GM23338 (cell line): ENCODE results near the gene F11R. TPM values are rescaled to one million over a fixed set of nuclear protein-coding genes. Genes with fewer than 3 reads are reported as not detected.
"Not testable (repeated sequence)": the region's sequence is repeated elsewhere in the genome, so short reads cannot be mapped to it uniquely, and the experiment has no call there.

Experiments used
- ATAC-seq: fragments of 200-7000 bp; cut with Tn5 transposase; 3 replicates; pipeline ENCODE4 v1.9.1; 2020
- DNase-seq: peaks from one replicate; pipeline ENCODE4 v3.0.0-alpha.2; 2015; ENCODE audit warnings: low spot score
- H2AFZ ChIP-seq: fragments of 200-600 bp; sonication (generic); 2 replicates; pipeline ENCODE4 v1.8.0; 2016; ENCODE audit warnings: antibody characterized with exemption, mild to moderate bottlenecking, moderate library complexity
- H3F3A ChIP-seq: fragments of 200-600 bp; sonication (generic); replicated peaks from 2 replicates; pipeline ENCODE4 v1.8.0; 2017; ENCODE audit warnings: antibody characterized with exemption, mixed run types, low read depth
- H3K27ac ChIP-seq: fragments of 200-600 bp; sonication (generic); 2 replicates; pipeline ENCODE4 v1.6.1; 2016; ENCODE audit warnings: low read depth
- H3K27me3 ChIP-seq: fragments of 200-600 bp; sonication (generic); 2 replicates; pipeline ENCODE4 v1.8.0; 2016; ENCODE audit warnings: mild to moderate bottlenecking, mixed run types, moderate library complexity; ENCODE audit not compliant: insufficient read depth
- H3K36me3 ChIP-seq: fragments of 200-600 bp; sonication (generic); 2 replicates; pipeline ENCODE4 v1.8.0; 2016; ENCODE audit warnings: mild to moderate bottlenecking; ENCODE audit not compliant: insufficient read depth
- H3K4me1 ChIP-seq: fragments of 200-600 bp; sonication (generic); 2 replicates; pipeline ENCODE4 v1.8.0; 2016; ENCODE audit warnings: mild to moderate bottlenecking, moderate library complexity; ENCODE audit not compliant: insufficient read depth
- H3K4me2 ChIP-seq: fragments of 200-600 bp; sonication (generic); 2 replicates; pipeline ENCODE4 v1.7.1; 2017; ENCODE audit warnings: mixed run types
- H3K4me3 ChIP-seq: fragments of 200-600 bp; sonication (generic); 2 replicates; pipeline ENCODE4 v1.6.1; 2016; ENCODE audit warnings: mixed run types
- H3K79me2 ChIP-seq: fragments of 200-600 bp; sonication (generic); replicated peaks from 2 replicates; pipeline ENCODE4 v1.8.0; 2017; ENCODE audit warnings: mild to moderate bottlenecking; ENCODE audit not compliant: insufficient read depth
- H3K9me2 ChIP-seq: fragments of 200-600 bp; sonication (generic); 2 replicates; pipeline ENCODE4 v1.8.0; 2017; ENCODE audit not compliant: insufficient read depth
- H4K20me1 ChIP-seq: fragments of 200-600 bp; sonication (generic); replicated peaks from 2 replicates; pipeline ENCODE4 v1.8.0; 2017; ENCODE audit warnings: mild to moderate bottlenecking; ENCODE audit not compliant: insufficient read depth
- H3K27ac Mint-ChIP-seq: 2 replicates; pipeline ENCODE4 v1.8.0; 2020; ENCODE audit warnings: inconsistent platforms, mild to moderate bottlenecking, moderate library complexity, mixed read lengths
- H3K27me3 Mint-ChIP-seq: 3 replicates; pipeline ENCODE4 v1.8.0; 2022; ENCODE audit warnings: low read depth, mild to moderate bottlenecking, moderate library complexity, mixed read lengths, inconsistent platforms; ENCODE audit not compliant: insufficient read depth, poor library complexity
- H3K36me3 Mint-ChIP-seq: 3 replicates; pipeline ENCODE4 v1.8.0; 2021; ENCODE audit warnings: low read depth, mild to moderate bottlenecking, inconsistent platforms, moderate library complexity, mixed read lengths
- H3K4me1 Mint-ChIP-seq: 3 replicates; pipeline ENCODE4 v1.8.0; 2020; ENCODE audit warnings: mild to moderate bottlenecking, inconsistent platforms, mixed read lengths
- H3K4me3 Mint-ChIP-seq: 3 replicates; pipeline ENCODE4 v1.8.0; 2021; ENCODE audit warnings: moderate library complexity, mild to moderate bottlenecking, inconsistent platforms, mixed read lengths
- H3K9me3 Mint-ChIP-seq: 3 replicates; pipeline ENCODE4 v1.8.0; 2020; ENCODE audit warnings: moderate library complexity, mild to moderate bottlenecking, inconsistent platforms, mixed read lengths
- CREB1 ChIP-seq: fragments of 250-450 bp; sonication (Bioruptor Pico); IDR thresholded peaks from 2 replicates; pipeline ENCODE4 v1.5.0; 2020; ENCODE audit warnings: low read depth, mild to moderate bottlenecking, moderate library complexity
- EZH2 ChIP-seq: fragments of 200-600 bp; sonication (generic); IDR thresholded peaks from one replicate; pipeline ENCODE4 v1.8.0; 2017; ENCODE audit warnings: antibody characterized with exemption, mild to moderate bottlenecking, low read depth; ENCODE audit not compliant: unreplicated experiment
- JUNB ChIP-seq: IDR thresholded peaks from one replicate; pipeline ENCODE4 v1.6.1; 2016; ENCODE audit warnings: antibody characterized with exemption; ENCODE audit not compliant: unreplicated experiment
- NANOG ChIP-seq: IDR thresholded peaks from 2 replicates; pipeline ENCODE4 v1.6.1; 2016; ENCODE audit warnings: antibody characterized with exemption, borderline replicate concordance
- POLR2AphosphoS5 ChIP-seq: IDR thresholded peaks from 2 replicates; pipeline ENCODE4 v1.6.1; 2016; ENCODE audit warnings: antibody characterized with exemption, low read depth
- ZNF114 ChIP-seq: fragments of 250-450 bp; sonication (Bioruptor Pico); IDR thresholded peaks from 2 replicates; pipeline ENCODE4 v1.5.0; 2020; ENCODE audit warnings: mild to moderate bottlenecking, moderate library complexity
- ZNF331 ChIP-seq: fragments of 250-450 bp; sonication (Bioruptor Pico); IDR thresholded peaks from 2 replicates; pipeline ENCODE4 v1.5.0; 2020; ENCODE audit warnings: low read depth, mild to moderate bottlenecking, moderate library complexity
- ZNF462 ChIP-seq: fragments of 250-450 bp; sonication (Bioruptor Pico); IDR thresholded peaks from 2 replicates; pipeline ENCODE4 v1.5.0; 2020; ENCODE audit warnings: mild to moderate bottlenecking, moderate library complexity
- polyA plus RNA-seq: library from polyadenylated mRNA; unstranded; fragments of >200 nt; fragmentation: Nextera tagmentation; extraction: Ambion mirVana; gene quantifications from 2 replicates; pipeline ENCODE4 v1.2.1, GENCODE V29; 2016
- total RNA-seq: library from RNA; depleted of rRNA; stranded (reverse); fragments of >200 nt; shearing (Covaris generic); gene quantifications from 2 replicates; pipeline ENCODE4 v1.2.3, GENCODE V29; 2014
- TF ChIP-seq, protein P1 (sequence below), 2 experiments: fragments of 200-600 bp in 1 of 2; sonication (generic) in 1 of 2; conservative IDR thresholded peaks; 2 replicates each; pipeline versions ENCODE4 v1.5.1 to v1.6.1; 2016 to 2017; ENCODE audit warnings: antibody characterized with exemption in 2 of 2, low read depth in 2 of 2, mild to moderate bottlenecking in 2 of 2, moderate library complexity in 1 of 2

F11R gene
- total and polyA plus RNA-seq, 2 experiments from 2014 or later = 51.0 to 169 TPM

GRCh38 chr1:161068306-161069234, 47.6 kb upstream of the F11R start (continued):
- TF ChIP-seq POLR2AphosphoS5 = no peak

GRCh38 chr1:161066694-161067093, 45.7 kb upstream of the F11R start:
- Mint-ChIP-seq H3K4me1 (peaks cover 11% of the 10 kb centered on the region; the same call in 2 of the 3 replicates), H3K36me3 (no peaks in the 10 kb centered on the region), H3K4me3 (no peak overlapping the region), H3K27ac (no peak overlapping the region), H3K9me3 (no peaks in the 10 kb centered on the region; the same call in 2 of the 3 replicates), H3K27me3 (peaks cover 9% of the 10 kb centered on the region)
- Histone ChIP-seq H3K4me3 (no peak overlapping the region), H3K4me1 (peaks cover 13% of the 10 kb centered on the region; the same call in 1 of the 2 replicates), H3K9me2 (no peaks in the 10 kb centered on the region), H3K36me3 (no peaks in the 10 kb centered on the region), H3K79me2 (no peaks in the 10 kb centered on the region), H2AFZ (no peak overlapping the region), H3K27me3 (no peaks in the 10 kb centered on the region), H3K27ac (no peak overlapping the region), H3K4me2 (no peak overlapping the region), H3F3A (no peaks in the 10 kb centered on the region), H4K20me1 (no peaks in the 10 kb centered on the region)
- ATAC-seq (no peak), DNase-seq (no peak)
- TF ChIP-seq EZH2 = no peak
- no peak for TF ChIP-seq ZNF114 (CRISPR knock-in tag)
- no peak for TF ChIP-seq CREB1 (CRISPR knock-in tag)
- TF ChIP-seq ZNF462 (CRISPR knock-in tag) = no peak
- no peak for TF ChIP-seq JUNB
- no peak for TF ChIP-seq POLR2AphosphoS5
- TF ChIP-seq ZNF331 (CRISPR knock-in tag) = no peak
- TF ChIP-seq NANOG = no peak
- TF ChIP-seq, protein P1, sequence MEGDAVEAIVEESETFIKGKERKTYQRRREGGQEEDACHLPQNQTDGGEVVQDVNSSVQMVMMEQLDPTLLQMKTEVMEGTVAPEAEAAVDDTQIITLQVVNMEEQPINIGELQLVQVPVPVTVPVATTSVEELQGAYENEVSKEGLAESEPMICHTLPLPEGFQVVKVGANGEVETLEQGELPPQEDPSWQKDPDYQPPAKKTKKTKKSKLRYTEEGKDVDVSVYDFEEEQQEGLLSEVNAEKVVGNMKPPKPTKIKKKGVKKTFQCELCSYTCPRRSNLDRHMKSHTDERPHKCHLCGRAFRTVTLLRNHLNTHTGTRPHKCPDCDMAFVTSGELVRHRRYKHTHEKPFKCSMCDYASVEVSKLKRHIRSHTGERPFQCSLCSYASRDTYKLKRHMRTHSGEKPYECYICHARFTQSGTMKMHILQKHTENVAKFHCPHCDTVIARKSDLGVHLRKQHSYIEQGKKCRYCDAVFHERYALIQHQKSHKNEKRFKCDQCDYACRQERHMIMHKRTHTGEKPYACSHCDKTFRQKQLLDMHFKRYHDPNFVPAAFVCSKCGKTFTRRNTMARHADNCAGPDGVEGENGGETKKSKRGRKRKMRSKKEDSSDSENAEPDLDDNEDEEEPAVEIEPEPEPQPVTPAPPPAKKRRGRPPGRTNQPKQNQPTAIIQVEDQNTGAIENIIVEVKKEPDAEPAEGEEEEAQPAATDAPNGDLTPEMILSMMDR (conservative IDR thresholded peaks at IDR 0.05; ENCODE audit: low read depth in 2 of 2) = no peak

DNA sequence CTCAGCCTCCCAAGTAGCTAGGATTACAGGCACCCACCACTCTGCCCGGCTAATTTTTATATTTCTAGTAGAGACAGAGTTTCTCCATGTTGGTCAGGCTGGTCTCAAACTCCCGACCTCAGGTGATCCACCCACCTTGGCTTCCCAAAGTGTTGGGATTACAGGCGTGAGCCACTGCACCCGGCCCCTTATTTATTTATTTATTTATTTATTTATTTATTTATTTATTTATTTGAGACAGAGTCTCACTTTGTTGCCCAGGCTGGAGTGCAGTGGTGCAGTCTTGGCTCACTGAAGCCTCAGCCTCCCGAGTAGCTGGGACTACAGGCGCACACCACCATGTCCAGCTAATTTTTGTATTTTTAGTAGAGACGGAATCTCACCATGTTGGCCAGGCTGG, 44.7 kb upstream of the F11R start:
- H3K27me3 Mint-ChIP-seq, H3K79me2 ChIP-seq, H3F3A ChIP-seq, H3K27ac Mint-ChIP-seq, H3K36me3 Mint-ChIP-seq, H3K27me3 ChIP-seq, H2AFZ ChIP-seq, H3K4me3 Mint-ChIP-seq, H3K27ac ChIP-seq, DNase-seq, H4K20me1 ChIP-seq, H3K9me2 ChIP-seq, H3K4me2 ChIP-seq, ATAC-seq, H3K36me3 ChIP-seq, H3K4me3 ChIP-seq, H3K9me3 Mint-ChIP-seq: not testable (repeated sequence)
- H3K4me1 ChIP-seq = peaks cover 13% of the 10 kb centered on the region; the same call in 1 of the 2 replicates
- peaks cover 11% of the 10 kb centered on the region; the same call in 2 of the 3 replicates for H3K4me1 Mint-ChIP-seq
